SKM-1 (cell line): ENCODE results near the gene PML.
"Not testable (repeated sequence)": the region's sequence is repeated elsewhere in the genome, so short reads cannot be mapped to it uniquely, and the experiment has no call there.

Source experiments
- DNase-seq: peaks from one replicate; lab custom pipeline; 2025; ENCODE audit not compliant: unreplicated experiment; lab: John Stamatoyannopoulos, UW

Gene PML

DNA sequence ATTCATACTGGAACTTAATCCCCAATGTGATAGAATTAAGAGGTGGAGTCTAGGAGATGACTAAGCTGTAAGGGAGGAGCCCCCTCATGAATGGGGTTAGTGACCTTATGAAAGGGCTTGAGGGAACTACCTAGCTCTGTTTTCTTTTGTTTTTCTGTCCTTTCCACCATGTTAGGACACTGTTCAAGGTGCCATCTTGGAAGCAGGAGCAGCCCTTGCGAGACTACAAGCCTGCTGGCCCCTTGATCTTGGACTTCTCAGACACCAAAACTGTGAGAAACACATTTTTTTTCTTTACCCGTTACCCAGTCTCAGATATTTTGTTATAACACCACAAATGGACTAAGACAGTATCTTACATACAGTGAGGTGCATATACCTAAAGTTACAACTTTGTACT lies 61.3 kb downstream of the PML start:
- DNase-seq, result no peak

DNA sequence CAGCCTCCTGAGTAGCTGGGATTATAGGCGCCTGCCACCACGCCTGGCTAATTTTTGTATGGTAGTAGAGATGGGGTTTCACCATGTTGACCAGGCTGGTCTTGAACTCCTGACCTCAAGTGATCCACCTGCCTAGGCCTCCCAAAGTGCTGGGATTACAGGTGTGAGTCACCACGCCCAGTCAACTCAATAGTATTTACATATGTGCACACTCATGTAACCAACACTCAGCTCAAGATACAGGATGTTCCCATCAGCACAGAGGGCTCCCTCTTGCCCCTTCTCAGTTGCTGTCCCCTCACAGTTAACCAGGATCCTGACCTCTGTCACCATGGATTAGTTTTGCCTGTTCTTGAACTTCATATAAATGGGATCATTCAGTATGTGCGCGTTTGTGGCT lies 61.8 kb downstream of the PML start:
- not testable (repeated sequence) for DNase-seq

DNA sequence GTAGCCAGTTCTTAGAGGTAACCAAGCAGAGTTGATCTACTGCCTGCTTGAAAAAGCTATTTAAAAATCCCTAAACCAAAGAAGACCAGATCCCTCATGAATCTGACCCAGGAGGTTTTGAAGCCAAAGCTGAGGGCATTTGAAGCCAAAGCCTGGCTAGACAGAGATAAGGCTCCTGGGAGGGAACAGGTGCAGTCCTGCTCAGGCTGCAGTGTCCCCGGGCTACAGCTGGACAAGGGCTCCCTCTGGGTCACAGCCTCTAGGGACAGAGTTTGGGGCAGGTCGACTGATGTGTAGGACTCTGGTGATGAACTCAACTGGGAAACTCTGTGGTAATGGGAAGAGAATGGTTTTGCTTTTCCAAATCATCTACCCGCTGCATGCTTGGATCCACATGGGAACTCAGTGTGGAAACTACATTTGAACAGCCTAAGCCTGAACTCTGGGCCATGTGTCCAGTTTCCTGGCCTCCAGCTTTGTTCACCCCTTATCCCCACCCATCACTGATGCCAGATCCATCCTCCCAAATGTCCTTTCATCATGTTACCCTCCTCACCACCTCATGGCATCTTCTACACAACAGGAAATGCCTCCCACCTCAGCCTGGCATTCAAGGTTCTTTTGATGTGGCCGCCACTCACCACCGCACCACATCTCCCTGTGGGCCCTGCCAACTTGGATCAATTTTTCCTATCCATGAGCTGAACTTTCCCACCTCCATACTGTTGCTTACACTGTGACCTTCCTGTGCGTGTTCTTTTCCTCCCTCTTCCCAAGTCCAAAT lies 64.7 kb downstream of the PML start:
- not testable (repeated sequence) for DNase-seq

DNA sequence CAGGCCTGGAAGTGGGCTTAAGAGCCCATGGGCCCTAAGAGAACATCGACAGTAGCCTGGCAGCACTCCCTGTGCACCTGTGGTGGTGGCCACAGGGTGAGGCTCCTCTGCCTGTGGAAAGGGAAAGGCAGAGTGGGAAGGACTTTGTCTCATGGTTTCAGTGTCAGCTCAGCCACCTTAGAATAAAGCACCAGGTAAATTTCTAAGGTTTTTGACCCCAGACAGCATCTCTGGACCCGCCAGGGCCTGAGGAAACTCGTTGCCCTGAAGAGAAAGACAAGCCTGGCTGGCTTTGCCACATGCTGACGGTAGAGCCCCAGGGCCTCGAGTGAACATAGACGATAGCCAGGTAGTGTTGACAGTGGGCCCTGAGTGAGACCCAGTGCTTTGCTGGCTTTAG lies 65.7 kb downstream of the PML start:
- no peak for DNase-seq

DNA sequence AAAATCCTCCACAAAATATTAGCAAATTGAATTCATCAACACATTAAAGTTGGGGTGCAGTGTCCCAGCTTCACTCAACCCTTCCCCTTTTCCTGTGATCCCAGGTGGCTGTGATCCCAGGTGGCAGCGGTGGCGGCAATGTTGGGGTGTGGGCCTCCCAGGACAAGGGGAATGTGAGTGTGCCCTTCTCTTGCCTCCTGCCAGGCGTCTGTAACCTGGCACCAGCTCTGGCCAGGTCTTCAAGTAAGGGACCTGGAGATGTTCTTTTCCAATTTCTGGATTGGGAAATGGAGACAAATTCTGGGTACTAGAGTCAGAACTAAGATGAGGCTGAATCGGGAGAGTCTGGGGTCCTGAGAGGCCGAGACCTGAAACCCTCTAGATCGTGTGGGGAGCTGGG lies 67.7 kb downstream of the PML start:
- DNase-seq, result no peak

DNA sequence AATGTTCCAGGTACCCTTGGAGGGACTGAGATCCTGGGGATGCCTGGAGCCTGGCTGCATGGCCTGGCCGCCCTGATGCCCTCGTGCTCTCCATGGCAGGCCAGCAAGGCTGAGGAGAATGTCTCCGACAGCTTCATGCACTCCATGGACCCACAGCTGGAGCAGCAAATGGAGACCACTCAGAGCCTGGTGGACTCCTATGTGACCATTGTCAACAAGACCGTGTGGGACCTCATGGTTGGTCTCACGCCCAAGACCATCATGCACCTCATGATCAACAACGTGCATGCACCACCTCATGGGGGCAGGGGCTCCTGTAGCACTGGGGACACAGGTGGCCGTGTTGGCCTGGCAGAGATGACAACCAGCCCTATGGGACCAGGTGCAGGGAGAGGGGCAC lies 68.2 kb downstream of the PML start:
- DNase-seq, result no peak

DNA sequence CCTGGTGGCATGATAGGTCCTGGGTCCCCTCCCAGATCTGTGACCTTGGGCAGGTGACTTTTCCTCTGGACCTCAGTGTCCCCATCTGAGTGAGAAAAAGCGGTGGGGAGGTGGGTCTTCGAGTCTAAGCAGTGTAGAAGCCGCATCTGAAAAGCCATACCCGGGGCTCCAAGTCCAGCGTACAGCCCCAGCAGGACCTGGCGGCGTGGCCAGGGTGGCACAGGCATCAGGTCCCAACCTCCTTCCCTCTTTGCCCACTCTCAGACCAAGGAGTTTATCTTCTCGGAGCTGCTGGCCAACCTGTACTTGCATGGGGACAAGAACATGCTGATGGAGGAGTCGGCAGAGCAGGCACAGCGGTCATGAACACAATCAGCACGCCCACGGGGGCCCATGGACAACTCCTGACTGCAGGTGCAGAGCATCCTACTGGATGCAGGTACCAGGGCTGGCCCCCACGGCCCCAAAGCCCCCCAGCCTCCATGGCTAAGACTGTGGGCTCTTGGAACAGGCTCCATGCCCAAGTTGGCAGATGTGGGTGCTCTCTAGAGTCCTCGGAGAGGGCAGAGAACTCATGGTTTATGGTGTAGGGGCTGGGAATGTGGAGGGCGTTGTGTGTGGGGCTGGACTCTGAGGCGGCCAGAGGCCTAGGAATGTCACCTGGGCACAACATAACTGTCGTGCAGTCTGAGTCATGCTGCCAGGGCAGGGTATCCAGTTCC lies 69.1 kb downstream of the PML start:
- not testable (repeated sequence) for DNase-seq

DNA sequence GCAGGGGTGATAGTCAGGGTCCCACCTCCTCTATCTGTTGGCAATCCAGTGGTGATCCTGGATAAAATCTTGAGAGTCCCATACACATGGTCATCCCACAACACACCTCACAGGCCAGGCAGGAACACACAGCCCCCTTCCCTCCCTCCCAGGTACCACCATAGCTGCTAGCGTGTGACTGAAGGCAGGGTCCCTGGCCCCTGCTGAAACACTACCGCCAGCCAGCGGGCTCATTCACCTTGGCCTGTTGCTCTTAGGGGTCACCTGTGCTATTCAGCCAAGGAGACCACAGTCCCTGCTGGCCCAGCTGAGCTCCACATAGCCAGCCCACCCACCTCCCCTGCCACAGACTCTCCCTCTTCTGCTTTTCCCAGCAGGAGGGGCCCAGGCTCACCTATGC lies 69.7 kb downstream of the PML start:
- not testable (repeated sequence) for DNase-seq

DNA sequence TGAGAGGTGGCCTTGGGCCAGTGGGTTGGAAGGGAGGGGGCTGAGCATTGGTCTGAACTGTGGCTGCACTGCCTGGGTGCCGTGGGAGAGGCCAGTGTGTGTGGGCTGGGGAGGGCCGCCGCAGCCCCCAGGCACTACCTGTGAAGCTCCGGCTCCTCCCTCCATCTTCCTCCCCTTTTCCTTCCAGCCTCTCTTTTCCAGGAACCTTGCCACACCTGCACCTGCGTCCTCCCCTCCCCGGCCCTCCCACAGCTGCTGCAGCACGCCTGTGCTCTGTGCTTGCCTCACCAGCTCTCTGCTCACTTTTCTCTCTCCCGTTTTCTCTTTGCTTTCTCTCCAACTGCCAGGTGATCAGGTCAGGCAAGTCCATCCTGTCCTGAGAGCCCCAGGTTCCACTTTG lies 70.3 kb downstream of the PML start:
- not testable (repeated sequence) for DNase-seq

DNA sequence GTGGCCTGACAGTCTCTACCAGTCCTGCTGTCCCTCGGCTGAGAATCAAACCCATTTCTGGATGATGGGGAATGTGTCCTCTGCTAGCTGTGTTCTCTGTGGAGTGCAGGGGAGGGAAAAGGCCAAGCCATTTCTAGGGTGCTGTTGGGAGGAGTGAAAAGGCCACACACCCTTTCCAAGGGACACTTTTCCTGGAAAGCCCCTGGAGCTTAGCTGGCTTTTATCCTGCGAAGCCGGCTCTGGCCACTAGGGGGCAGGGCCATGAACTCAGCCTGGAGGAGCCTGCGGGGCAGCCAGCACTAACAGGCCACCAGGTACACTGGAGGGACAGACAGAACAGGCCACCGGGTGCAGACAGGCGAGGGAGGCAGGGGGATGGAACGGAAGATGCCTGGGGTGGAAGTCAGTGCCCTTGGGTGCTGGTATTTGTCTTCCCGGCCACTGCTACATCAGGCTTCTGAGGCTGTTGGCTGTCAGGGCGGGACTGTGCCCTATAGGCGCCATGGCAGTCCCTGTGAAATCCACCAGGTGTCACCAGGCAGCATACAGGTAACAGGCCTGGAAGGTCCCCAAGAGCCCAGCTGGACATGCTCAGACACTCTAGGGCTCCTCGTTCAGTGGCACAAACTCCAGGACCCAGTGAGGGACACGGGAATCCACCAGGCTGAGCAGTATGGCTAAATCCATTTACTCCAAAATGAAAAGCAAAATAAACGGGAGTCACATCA lies 71.3 kb downstream of the PML start:
- not testable (repeated sequence) for DNase-seq

DNA sequence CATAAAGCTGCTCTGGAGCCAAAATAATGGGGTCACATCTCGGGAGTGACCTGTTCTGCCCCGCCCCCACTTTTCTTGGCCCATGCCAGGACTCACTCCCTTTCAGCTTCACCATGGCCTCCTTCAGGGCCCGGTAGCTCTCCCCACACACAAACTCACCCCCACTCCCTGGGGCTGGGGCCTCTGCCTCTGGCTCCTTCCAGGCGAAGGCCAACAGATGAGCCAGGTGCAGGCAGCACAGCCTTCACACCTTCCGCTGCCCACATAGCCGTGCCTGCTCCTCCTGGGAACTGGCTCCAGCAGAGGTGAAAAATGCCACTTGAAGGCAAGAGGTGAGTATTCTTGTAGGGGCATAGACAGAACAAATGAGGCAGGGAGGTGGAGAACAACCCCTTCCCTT lies 77.1 kb downstream of the PML start:
- DNase-seq, result not testable (repeated sequence)

DNA sequence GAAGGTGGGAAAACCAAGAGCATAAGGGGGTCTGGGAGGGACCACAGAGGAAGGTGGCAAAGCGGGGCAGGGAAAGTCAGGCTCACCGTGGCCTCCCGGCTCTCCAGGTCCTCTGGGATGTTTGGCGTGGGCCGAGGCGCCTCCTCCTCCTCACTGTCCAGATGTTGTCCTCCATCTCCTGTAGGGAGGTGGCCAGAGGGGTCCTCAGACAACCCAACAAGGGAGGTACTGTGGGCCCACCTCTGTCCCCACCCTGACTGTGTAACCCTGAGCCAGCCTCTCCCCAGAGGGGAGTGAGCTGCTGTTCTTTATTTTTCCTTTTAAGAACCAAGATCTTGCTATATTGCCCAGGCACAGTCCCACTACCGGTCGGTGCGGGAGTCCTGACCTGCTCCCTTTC lies 77.6 kb downstream of the PML start:
- not testable (repeated sequence) for DNase-seq

DNA sequence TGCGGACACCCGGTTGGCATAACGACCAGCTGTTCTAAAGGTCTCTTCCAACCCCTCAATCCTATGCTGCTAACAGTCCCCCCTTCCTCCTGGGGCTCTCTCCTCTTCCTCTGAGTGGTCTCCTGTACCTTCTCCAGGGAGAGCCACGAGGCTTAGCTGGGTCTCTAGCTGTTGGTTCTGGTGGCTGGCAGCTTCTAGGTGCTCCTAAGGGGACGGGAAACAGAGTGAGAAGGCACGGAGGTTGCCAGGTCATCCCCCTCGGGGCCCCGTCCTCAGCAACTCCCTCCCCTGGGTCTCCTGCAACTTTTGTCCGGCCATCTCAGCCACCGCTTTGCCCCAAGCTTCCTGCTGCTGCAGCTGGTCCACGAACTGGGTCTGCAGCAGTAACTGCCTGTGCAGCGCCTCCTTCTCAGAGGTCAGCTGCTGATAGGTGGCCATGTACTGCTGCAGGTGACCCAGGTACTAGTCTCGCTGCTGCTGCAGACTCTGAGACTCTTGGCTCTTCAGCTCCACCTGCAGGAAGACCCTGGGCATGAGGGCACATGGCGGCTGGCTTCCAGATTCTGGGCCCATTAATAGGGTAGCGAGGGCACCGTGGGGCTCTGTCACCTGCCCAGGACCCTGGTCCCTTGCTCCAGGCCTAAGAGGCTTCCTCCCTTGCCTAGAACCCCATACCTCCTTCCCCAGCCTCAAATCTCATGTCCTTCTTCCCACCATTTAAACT lies 78.3 kb downstream of the PML start:
- not testable (repeated sequence) for DNase-seq

DNA sequence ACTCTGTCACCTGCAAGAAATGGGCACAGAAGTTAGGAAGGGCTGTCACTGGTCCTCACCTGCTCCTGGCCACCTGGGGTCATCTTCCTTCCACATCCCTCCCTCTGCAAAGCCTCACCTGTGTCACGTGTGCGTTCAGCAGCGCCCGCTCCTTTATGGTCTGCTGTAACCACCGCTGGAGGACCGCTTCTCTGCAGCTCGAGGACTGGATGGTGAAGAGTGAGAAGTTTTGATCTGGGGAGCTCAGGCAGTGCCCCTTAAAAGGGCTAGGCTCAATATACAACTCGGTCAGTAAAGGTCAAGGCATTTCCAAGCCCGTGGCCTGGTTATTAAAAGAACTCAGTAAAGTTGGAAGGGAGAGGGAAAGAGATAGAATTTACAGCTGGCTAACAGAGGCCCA lies 81.3 kb downstream of the PML start:
- DNase-seq, result not testable (repeated sequence)

DNA sequence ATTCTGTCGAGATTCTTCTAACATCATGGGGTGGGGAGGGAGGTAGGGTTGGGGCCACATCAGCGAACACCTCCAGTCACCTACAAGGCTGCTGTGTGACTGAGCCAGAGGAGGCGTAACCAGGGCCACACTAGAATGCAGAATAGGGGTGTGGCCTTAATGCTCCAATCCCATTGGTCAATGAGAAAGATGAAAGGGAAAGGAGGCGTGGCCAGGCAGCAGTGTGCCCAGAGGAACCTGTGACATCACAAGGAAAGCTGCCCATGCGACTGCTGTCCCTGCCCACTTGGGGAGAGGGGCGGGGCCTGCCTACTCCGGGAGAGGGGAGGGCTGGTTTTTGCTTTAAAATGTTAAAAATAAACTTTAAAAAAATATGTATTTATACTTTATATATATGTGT lies 87.9 kb downstream of the PML start, which contains the start of gene GOLGA6A:
GOLGA6A (minus strand) TSS at position 101 of the 400 bp plus-strand sequence; CDS start at position 60, 41 bp downstream.
- not testable (repeated sequence) for DNase-seq

DNA sequence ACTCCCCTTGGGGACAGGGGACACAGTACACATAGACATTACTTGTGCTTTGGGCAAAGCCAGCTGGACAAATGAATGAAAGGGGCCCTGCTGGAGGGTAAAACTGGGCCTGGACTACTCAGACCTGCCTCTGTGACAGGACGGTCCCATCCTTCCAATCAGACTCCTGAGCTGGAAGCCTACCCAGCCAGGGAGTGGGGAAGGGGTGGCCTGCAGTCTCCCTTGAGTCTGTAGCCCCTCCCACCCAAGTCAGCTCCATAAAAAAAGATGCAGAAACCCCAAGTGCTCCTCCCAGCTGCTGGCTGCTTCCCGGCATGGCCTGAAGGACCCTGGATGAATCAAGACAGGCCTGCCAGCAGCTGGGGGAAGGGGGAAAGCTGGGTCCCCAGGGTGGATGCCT lies 100.1 kb downstream of the PML start:
- not testable (repeated sequence) for DNase-seq

DNA sequence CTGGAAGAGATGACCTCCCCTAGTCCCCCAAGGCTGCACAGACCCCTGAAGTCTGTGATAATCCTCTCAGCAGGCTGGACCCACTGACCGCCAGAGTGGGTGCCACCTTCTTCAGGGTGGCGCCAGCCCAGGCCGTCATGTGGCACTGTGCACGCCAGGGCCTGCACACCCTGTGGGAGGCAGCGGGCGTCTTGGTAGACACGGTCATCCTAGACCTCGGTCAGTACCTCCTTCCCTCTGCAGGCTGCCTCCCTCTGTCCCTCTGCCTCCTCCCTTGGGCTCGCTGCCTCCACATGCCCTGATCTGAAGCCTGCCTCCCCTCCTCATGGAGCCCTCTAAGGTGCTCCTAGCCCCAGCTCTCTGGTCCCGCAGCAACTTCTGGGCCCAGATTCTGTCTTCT lies 101.1 kb downstream of the PML start:
- not testable (repeated sequence) for DNase-seq

DNA sequence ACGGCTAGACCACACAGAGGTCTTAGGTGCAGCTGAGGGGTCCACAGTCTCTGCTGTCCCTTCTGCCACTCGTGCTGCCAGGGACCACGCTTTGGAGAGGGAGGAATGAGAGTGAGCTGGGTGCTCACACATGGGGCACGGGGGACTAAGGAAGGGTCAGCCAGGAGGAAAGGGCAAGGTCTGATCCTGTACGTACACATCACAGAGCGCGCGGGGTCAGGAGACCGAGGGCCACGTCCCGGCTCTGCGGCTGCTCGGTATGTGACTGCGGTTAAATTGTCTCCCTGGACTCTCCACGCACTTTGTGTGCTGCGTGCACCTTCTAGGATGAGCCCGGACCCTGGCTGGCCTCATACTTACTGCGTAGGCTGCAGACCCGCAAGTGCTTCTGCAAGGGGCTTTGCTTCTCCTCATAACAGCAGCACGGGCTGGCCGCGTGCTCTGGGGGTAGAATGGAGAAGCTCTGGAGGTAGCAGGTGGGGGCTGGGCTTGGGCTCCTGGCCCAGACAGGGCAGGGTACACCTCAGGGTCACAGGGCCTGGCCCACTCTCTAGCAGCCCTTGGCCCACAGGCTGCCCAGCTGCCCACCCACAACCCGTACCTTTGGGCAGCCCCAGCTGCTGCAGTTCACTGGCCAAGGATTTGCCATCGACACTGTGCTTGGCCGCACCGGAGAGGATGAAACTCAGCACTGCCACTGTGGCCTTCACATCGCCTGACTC lies 102.4 kb downstream of the PML start:
- DNase-seq, result not testable (repeated sequence)
